H1 (cell line): ENCODE measurements around the gene HHAT. TPM values are rescaled to one million over a fixed set of nuclear protein-coding genes. Genes with fewer than 3 reads are reported as not detected.

Experiments used
- EP300 ChIP-seq, 2 experiments: IDR thresholded peaks; 1 replicate in 1 of 2; 2 replicates in 1 of 2; pipeline ENCODE4 v1.6.1; 2011 to 2012; ENCODE audit warnings: low read depth in 2 of 2, low read length in 2 of 2, mild to moderate bottlenecking in 2 of 2, borderline replicate concordance in 1 of 2, inconsistent platforms in 1 of 2, moderate library complexity in 1 of 2
- POU5F1 ChIP-seq: IDR thresholded peaks from 2 replicates; pipeline ENCODE4 v1.6.1; 2011; ENCODE audit warnings: low read depth, mild to moderate bottlenecking, low read length, moderate library complexity
- RXRA ChIP-seq: IDR thresholded peaks from 2 replicates; pipeline ENCODE4 v1.6.1; 2011; ENCODE audit warnings: low read depth, mild to moderate bottlenecking, low read length, moderate library complexity; ENCODE audit not compliant: insufficient read depth
- TBP ChIP-seq: IDR thresholded peaks from 2 replicates; pipeline ENCODE4 v1.6.1; 2011; ENCODE audit warnings: low read depth, low read length, improper control_type of control experiment
- polyA plus RNA-seq, 7 experiments: library from polyadenylated mRNA; depleted of rRNA in 3 of 7; stranded (reverse) in 5 of 7; unstranded in 2 of 7; fragments of >200 nt in 5 of 7; fragments of 200-250 nt in 2 of 7; gene quantifications; 1 replicate in 5 of 7; 2 replicates in 1 of 7; 4 replicates in 1 of 7; pipeline versions ENCODE4 v1.2.1 to v1.2.3, GENCODE V29; 2011 to 2013; ENCODE audit warnings: missing spikeins in 2 of 7, mixed read lengths in 2 of 7
- total RNA-seq: library from RNA; stranded (reverse); fragmentation: NEBNext Ultra II Directional; extraction: Animal tissue kit (Norgen Biotek cat#: 25700); gene quantifications from 2 replicates; pipeline ENCODE4 v1.2.1, GENCODE V29; 2021
- TF ChIP-seq, protein P1 (sequence below): fragments of 300-600 bp; sonication (generic); IDR thresholded peaks from 2 replicates; pipeline ENCODE4 v1.7.1; 2012; ENCODE audit warnings: low read length, moderate library complexity, mild to moderate bottlenecking, inconsistent platforms; ENCODE audit not compliant: insufficient replicate concordance
- TF ChIP-seq, protein P2 (sequence below), 3 experiments: IDR thresholded peaks; 1 replicate in 2 of 3; 2 replicates in 1 of 3; pipeline versions ENCODE4 v1.5.1 to v1.6.1; 2011; ENCODE audit warnings: low read length in 3 of 3, mild to moderate bottlenecking in 3 of 3, inconsistent platforms in 2 of 3, low read depth in 1 of 3, moderate library complexity in 1 of 3; ENCODE audit not compliant: insufficient read depth in 1 of 3; ENCODE audit errors: control extremely low read depth in 1 of 3
- TF ChIP-seq, protein P3 (sequence below): IDR thresholded peaks from 2 replicates; pipeline ENCODE4 v1.6.1; 2011; ENCODE audit warnings: low read length, improper control_type of control experiment

The HHAT gene
- total and polyA plus RNA-seq, 2 of the 8 experiments (the other 6 are each of a cell fraction or from before 2014, with no cell fraction given) = 0.15 to 0.51 TPM

DNA sequence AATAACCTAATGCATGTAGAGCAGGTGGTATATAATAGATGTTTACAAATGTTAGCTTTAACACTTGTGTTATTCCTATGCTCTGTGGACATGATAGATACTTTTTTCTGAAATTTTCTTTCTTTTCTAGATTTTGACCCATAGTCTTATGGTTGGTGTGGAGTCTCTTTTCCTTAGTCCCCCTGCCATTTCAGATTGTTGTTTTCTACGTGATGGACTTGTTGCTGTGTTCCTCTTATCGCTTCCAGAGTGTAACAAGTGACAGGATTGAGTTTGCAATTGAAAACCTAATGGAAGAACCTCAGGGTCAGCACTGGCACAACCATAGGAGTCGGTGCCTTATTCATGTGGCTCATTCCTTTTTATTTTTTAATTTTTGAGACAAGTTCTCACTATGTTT is 136.4 kb downstream of the HHAT start (continued):
- TF ChIP-seq, protein P1, sequence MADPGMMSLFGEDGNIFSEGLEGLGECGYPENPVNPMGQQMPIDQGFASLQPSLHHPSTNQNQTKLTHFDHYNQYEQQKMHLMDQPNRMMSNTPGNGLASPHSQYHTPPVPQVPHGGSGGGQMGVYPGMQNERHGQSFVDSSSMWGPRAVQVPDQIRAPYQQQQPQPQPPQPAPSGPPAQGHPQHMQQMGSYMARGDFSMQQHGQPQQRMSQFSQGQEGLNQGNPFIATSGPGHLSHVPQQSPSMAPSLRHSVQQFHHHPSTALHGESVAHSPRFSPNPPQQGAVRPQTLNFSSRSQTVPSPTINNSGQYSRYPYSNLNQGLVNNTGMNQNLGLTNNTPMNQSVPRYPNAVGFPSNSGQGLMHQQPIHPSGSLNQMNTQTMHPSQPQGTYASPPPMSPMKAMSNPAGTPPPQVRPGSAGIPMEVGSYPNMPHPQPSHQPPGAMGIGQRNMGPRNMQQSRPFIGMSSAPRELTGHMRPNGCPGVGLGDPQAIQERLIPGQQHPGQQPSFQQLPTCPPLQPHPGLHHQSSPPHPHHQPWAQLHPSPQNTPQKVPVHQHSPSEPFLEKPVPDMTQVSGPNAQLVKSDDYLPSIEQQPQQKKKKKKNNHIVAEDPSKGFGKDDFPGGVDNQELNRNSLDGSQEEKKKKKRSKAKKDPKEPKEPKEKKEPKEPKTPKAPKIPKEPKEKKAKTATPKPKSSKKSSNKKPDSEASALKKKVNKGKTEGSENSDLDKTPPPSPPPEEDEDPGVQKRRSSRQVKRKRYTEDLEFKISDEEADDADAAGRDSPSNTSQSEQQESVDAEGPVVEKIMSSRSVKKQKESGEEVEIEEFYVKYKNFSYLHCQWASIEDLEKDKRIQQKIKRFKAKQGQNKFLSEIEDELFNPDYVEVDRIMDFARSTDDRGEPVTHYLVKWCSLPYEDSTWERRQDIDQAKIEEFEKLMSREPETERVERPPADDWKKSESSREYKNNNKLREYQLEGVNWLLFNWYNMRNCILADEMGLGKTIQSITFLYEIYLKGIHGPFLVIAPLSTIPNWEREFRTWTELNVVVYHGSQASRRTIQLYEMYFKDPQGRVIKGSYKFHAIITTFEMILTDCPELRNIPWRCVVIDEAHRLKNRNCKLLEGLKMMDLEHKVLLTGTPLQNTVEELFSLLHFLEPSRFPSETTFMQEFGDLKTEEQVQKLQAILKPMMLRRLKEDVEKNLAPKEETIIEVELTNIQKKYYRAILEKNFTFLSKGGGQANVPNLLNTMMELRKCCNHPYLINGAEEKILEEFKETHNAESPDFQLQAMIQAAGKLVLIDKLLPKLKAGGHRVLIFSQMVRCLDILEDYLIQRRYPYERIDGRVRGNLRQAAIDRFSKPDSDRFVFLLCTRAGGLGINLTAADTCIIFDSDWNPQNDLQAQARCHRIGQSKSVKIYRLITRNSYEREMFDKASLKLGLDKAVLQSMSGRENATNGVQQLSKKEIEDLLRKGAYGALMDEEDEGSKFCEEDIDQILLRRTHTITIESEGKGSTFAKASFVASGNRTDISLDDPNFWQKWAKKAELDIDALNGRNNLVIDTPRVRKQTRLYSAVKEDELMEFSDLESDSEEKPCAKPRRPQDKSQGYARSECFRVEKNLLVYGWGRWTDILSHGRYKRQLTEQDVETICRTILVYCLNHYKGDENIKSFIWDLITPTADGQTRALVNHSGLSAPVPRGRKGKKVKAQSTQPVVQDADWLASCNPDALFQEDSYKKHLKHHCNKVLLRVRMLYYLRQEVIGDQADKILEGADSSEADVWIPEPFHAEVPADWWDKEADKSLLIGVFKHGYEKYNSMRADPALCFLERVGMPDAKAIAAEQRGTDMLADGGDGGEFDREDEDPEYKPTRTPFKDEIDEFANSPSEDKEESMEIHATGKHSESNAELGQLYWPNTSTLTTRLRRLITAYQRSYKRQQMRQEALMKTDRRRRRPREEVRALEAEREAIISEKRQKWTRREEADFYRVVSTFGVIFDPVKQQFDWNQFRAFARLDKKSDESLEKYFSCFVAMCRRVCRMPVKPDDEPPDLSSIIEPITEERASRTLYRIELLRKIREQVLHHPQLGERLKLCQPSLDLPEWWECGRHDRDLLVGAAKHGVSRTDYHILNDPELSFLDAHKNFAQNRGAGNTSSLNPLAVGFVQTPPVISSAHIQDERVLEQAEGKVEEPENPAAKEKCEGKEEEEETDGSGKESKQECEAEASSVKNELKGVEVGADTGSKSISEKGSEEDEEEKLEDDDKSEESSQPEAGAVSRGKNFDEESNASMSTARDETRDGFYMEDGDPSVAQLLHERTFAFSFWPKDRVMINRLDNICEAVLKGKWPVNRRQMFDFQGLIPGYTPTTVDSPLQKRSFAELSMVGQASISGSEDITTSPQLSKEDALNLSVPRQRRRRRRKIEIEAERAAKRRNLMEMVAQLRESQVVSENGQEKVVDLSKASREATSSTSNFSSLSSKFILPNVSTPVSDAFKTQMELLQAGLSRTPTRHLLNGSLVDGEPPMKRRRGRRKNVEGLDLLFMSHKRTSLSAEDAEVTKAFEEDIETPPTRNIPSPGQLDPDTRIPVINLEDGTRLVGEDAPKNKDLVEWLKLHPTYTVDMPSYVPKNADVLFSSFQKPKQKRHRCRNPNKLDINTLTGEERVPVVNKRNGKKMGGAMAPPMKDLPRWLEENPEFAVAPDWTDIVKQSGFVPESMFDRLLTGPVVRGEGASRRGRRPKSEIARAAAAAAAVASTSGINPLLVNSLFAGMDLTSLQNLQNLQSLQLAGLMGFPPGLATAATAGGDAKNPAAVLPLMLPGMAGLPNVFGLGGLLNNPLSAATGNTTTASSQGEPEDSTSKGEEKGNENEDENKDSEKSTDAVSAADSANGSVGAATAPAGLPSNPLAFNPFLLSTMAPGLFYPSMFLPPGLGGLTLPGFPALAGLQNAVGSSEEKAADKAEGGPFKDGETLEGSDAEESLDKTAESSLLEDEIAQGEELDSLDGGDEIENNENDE = no peak
- TF ChIP-seq, protein P2, sequence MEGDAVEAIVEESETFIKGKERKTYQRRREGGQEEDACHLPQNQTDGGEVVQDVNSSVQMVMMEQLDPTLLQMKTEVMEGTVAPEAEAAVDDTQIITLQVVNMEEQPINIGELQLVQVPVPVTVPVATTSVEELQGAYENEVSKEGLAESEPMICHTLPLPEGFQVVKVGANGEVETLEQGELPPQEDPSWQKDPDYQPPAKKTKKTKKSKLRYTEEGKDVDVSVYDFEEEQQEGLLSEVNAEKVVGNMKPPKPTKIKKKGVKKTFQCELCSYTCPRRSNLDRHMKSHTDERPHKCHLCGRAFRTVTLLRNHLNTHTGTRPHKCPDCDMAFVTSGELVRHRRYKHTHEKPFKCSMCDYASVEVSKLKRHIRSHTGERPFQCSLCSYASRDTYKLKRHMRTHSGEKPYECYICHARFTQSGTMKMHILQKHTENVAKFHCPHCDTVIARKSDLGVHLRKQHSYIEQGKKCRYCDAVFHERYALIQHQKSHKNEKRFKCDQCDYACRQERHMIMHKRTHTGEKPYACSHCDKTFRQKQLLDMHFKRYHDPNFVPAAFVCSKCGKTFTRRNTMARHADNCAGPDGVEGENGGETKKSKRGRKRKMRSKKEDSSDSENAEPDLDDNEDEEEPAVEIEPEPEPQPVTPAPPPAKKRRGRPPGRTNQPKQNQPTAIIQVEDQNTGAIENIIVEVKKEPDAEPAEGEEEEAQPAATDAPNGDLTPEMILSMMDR (IDR thresholded peaks at IDR 0.05; ENCODE audit: control extremely low read depth in 1 of 3, insufficient read depth in 1 of 3, low read depth in 1 of 3, low read length in 3 of 3) = no peak
- TF ChIP-seq TBP = no peak
- TF ChIP-seq POU5F1 = no peak
- no peak for TF ChIP-seq EP300 (IDR thresholded peaks at IDR 0.05; ENCODE audit: borderline replicate concordance in 1 of 2, low read depth in 2 of 2, low read length in 2 of 2)
- no peak for TF ChIP-seq RXRA
- TF ChIP-seq, protein P3, sequence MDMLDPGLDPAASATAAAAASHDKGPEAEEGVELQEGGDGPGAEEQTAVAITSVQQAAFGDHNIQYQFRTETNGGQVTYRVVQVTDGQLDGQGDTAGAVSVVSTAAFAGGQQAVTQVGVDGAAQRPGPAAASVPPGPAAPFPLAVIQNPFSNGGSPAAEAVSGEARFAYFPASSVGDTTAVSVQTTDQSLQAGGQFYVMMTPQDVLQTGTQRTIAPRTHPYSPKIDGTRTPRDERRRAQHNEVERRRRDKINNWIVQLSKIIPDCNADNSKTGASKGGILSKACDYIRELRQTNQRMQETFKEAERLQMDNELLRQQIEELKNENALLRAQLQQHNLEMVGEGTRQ = no peak
